H1 (cell line): ENCODE data around the gene CXCL3. TPM values are rescaled to one million over a fixed set of nuclear protein-coding genes. Genes with fewer than 3 reads are reported as not detected.

Experiments used
- CTCF ChIA-PET: fragments of 300-600 bp; sonication (Branson Sonifier 250); formaldehyde crosslinking; loops from one replicate; lab custom pipeline; 2021; ENCODE audit not compliant: partially characterized antibody; lab: Charles Lee
- POLR2A ChIA-PET: fragments of 300-600 bp; sonication (Branson Sonifier 250); formaldehyde crosslinking; loops from one replicate; lab custom pipeline; 2021; ENCODE audit warnings: inconsistent platforms; ENCODE audit not compliant: partially characterized antibody; lab: Charles Lee
- DNase-seq, 2 experiments: peaks; one replicate each; pipeline versions ENCODE4 v3.0.0 to v3.0.0-alpha.2; 2010 to 2022; ENCODE audit warnings: low spot score in 2 of 2, low read depth in 1 of 2, mixed read lengths in 1 of 2
- FAIRE-seq: peaks from 2 replicates; lab custom pipeline; 2011; peaks lifted over from hg19 to GRCh38; lab: Jason Lieb, UNC
- H2AFZ ChIP-seq: 2 replicates; pipeline ENCODE4 v1.8.1; 2012; ENCODE audit warnings: low read length, inconsistent platforms
- H2AK5ac ChIP-seq: 2 replicates; pipeline ENCODE4 v1.6.1; 2013; ENCODE audit warnings: low read depth, low read length
- H2BK120ac ChIP-seq: replicated peaks from 2 replicates; pipeline ENCODE3; 2013; ENCODE audit warnings: low read depth, low read length, inconsistent platforms
- H2BK12ac ChIP-seq: 2 replicates; pipeline ENCODE4 v1.6.1; 2013; ENCODE audit warnings: low read depth, low read length
- H2BK15ac ChIP-seq: 2 replicates; pipeline ENCODE4 v1.6.1; 2013; ENCODE audit warnings: low read length
- H2BK20ac ChIP-seq: 2 replicates; pipeline ENCODE4 v1.6.1; 2013; ENCODE audit warnings: low read length
- H2BK5ac ChIP-seq: 2 replicates; pipeline ENCODE4 v1.6.1; 2013; ENCODE audit warnings: low read depth, low read length
- H3K14ac ChIP-seq: 2 replicates; pipeline ENCODE4 v1.6.1; 2013; ENCODE audit warnings: inconsistent platforms; ENCODE audit not compliant: insufficient read length
- H3K18ac ChIP-seq: 2 replicates; pipeline ENCODE4 v1.6.1; 2013; ENCODE audit warnings: low read length; ENCODE audit errors: extremely low read depth
- H3K23ac ChIP-seq: 2 replicates; pipeline ENCODE4 v1.6.1; 2013; ENCODE audit warnings: inconsistent platforms; ENCODE audit not compliant: insufficient read length
- H3K23me2 ChIP-seq: 2 replicates; pipeline ENCODE4 v1.6.1; 2013; ENCODE audit warnings: low read depth, low read length
- H3K27ac ChIP-seq: 2 replicates; pipeline ENCODE4 v1.6.1; 2011; ENCODE audit warnings: low read depth, low read length, inconsistent platforms
- H3K27me3 ChIP-seq, 4 experiments: replicated peaks in 1 of 4; 1 replicate in 1 of 4; 2 replicates in 3 of 4; pipeline versions ENCODE4 v1.6.1 to v1.8.1; 2011 to 2013; ENCODE audit warnings: low read length in 3 of 4, mild to moderate bottlenecking in 3 of 4, inconsistent platforms in 2 of 4, mixed read lengths in 2 of 4, moderate library complexity in 1 of 4; ENCODE audit not compliant: control insufficient read depth in 3 of 4, insufficient read depth in 3 of 4; ENCODE audit errors: extremely low read depth in 1 of 4
- H3K36me3 ChIP-seq, 4 experiments: 2 replicates each; pipeline versions ENCODE4 v1.6.1 to v1.8.1; 2011 to 2013; ENCODE audit warnings: mild to moderate bottlenecking in 4 of 4, low read length in 3 of 4, moderate library complexity in 2 of 4, control low read depth in 1 of 4, inconsistent platforms in 1 of 4; ENCODE audit not compliant: insufficient read depth in 4 of 4, control insufficient read depth in 2 of 4
- H3K4ac ChIP-seq: replicated peaks from 2 replicates; pipeline ENCODE3; 2013; ENCODE audit warnings: low read length, low read depth, mixed read lengths, inconsistent platforms; ENCODE audit not compliant: insufficient read length
- H3K4me1 ChIP-seq, 4 experiments: replicated peaks in 1 of 4; 1 replicate in 1 of 4; 2 replicates in 3 of 4; pipeline versions ENCODE4 v1.6.1 to v1.8.1; 2011 to 2013; ENCODE audit warnings: low read length in 3 of 4, inconsistent platforms in 2 of 4, mixed read lengths in 1 of 4; ENCODE audit not compliant: insufficient read depth in 4 of 4, control insufficient read depth in 3 of 4
- H3K4me2 ChIP-seq, 2 experiments: 2 replicates each; pipeline versions ENCODE4 v1.6.1 to v1.8.1; 2011 to 2013; ENCODE audit warnings: low read depth in 2 of 2, low read length in 2 of 2, control low read depth in 1 of 2, inconsistent platforms in 1 of 2, mild to moderate bottlenecking in 1 of 2; ENCODE audit not compliant: insufficient read depth in 1 of 2
- H3K4me3 ChIP-seq, 4 experiments: fragments of 200-600, 300-600 bp in 1 of 4; sonication (generic), shearing (Covaris generic), sonication (Bioruptor Twin) in 1 of 4; 2 replicates each; pipeline versions ENCODE4 v1.5.1 to v1.8.1; 2011 to 2016; ENCODE audit warnings: low read length in 4 of 4, low read depth in 3 of 4, control low read depth in 2 of 4, inconsistent platforms in 2 of 4, mild to moderate bottlenecking in 2 of 4, mixed read lengths in 1 of 4, moderate library complexity in 1 of 4; ENCODE audit not compliant: insufficient read depth in 2 of 4; ENCODE audit errors: extremely low read depth in 1 of 4
- H3K56ac ChIP-seq: replicated peaks from 2 replicates; pipeline ENCODE3; 2013; ENCODE audit warnings: low read depth, mild to moderate bottlenecking, mixed read lengths, low read length, inconsistent platforms; ENCODE audit not compliant: insufficient read length
- H3K79me1 ChIP-seq: 2 replicates; pipeline ENCODE4 v1.6.1; 2013; ENCODE audit warnings: low read depth, low read length, control low read depth
- H3K79me2 ChIP-seq, 2 experiments: 2 replicates each; pipeline versions ENCODE4 v1.6.1 to v1.8.1; 2012 to 2013; ENCODE audit warnings: low read length in 2 of 2, mild to moderate bottlenecking in 2 of 2, inconsistent platforms in 1 of 2; ENCODE audit not compliant: insufficient read depth in 2 of 2, control insufficient read depth in 1 of 2
- H3K9ac ChIP-seq, 4 experiments: replicated peaks in 1 of 4; 1 replicate in 1 of 4; 2 replicates in 3 of 4; pipeline versions ENCODE4 v1.6.1 to v1.8.1; 2011 to 2013; ENCODE audit warnings: low read depth in 3 of 4, low read length in 3 of 4, control low read depth in 2 of 4, mild to moderate bottlenecking in 2 of 4, moderate library complexity in 2 of 4, inconsistent platforms in 1 of 4; ENCODE audit errors: extremely low read depth in 1 of 4
- H3K9me3 ChIP-seq, 2 experiments: 2 replicates each; pipeline versions ENCODE4 v1.6.1 to v1.8.1; 2012 to 2013; ENCODE audit warnings: mild to moderate bottlenecking in 2 of 2, moderate library complexity in 2 of 2, control low read depth in 1 of 2, inconsistent platforms in 1 of 2, low read depth in 1 of 2, low read length in 1 of 2, mixed read lengths in 1 of 2; ENCODE audit not compliant: insufficient read depth in 2 of 2
- H4K20me1 ChIP-seq, 2 experiments: replicated peaks in 1 of 2; 2 replicates each; pipeline versions ENCODE3 to v1.8.1; 2011 to 2013; ENCODE audit warnings: inconsistent platforms in 2 of 2, low read length in 2 of 2, mild to moderate bottlenecking in 1 of 2; ENCODE audit not compliant: insufficient read depth in 2 of 2, control insufficient read depth in 1 of 2
- H4K5ac ChIP-seq: 2 replicates; pipeline ENCODE4 v1.6.1; 2013; ENCODE audit warnings: low read length, low read depth, mixed read lengths, inconsistent platforms; ENCODE audit not compliant: insufficient read length
- H4K8ac ChIP-seq: 2 replicates; pipeline ENCODE4 v1.8.0; 2013; ENCODE audit warnings: mild to moderate bottlenecking, moderate library complexity, low read length, inconsistent platforms; ENCODE audit not compliant: insufficient read depth; ENCODE audit errors: extremely low read depth
- H4K91ac ChIP-seq: replicated peaks from 2 replicates; pipeline ENCODE3; 2013; ENCODE audit warnings: low read length, mixed read lengths, inconsistent platforms; ENCODE audit not compliant: insufficient read length
- BACH1 ChIP-seq: IDR thresholded peaks from 2 replicates; pipeline ENCODE4 v1.6.1; 2012; ENCODE audit warnings: low read length, improper control_type of control experiment
- BRCA1 ChIP-seq: IDR thresholded peaks from 2 replicates; pipeline ENCODE4 v1.6.1; 2012; ENCODE audit warnings: low read depth, low read length, improper control_type of control experiment
- EGR1 ChIP-seq: IDR thresholded peaks from 2 replicates; pipeline ENCODE4 v1.6.1; 2011; ENCODE audit warnings: low read depth, low read length, borderline replicate concordance
- KDM5A ChIP-seq: fragments of 200-600 bp; IDR thresholded peaks from 2 replicates; pipeline ENCODE4 v1.7.1; 2012; ENCODE audit warnings: mild to moderate bottlenecking, low read length, inconsistent platforms, mixed read lengths
- POLR2AphosphoS5 ChIP-seq: IDR thresholded peaks from 2 replicates; pipeline ENCODE4 v1.6.1; 2011; ENCODE audit warnings: low read depth, low read length
- POU5F1 ChIP-seq: IDR thresholded peaks from 2 replicates; pipeline ENCODE4 v1.6.1; 2011; ENCODE audit warnings: low read depth, mild to moderate bottlenecking, low read length, moderate library complexity
- RFX5 ChIP-seq: IDR thresholded peaks from 2 replicates; pipeline ENCODE4 v1.6.1; 2011; ENCODE audit warnings: low read depth, low read length, improper control_type of control experiment, borderline replicate concordance
- SAP30 ChIP-seq: fragments of 300-600 bp; sonication (generic); IDR thresholded peaks from 2 replicates; pipeline ENCODE4 v1.7.1; 2012; ENCODE audit warnings: low read length, moderate library complexity, mild to moderate bottlenecking, inconsistent platforms; ENCODE audit not compliant: insufficient read depth, insufficient replicate concordance
- SIRT6 ChIP-seq: IDR thresholded peaks from one replicate; pipeline ENCODE4 v1.7.1; 2012; ENCODE audit warnings: low read length, inconsistent platforms
- SIX5 ChIP-seq: IDR thresholded peaks from 2 replicates; pipeline ENCODE4 v1.6.1; 2011; ENCODE audit warnings: mild to moderate bottlenecking, low read depth, low read length
- SP1 ChIP-seq: IDR thresholded peaks from 2 replicates; pipeline ENCODE4 v1.6.1; 2011; ENCODE audit warnings: low read depth, low read length
- TAF7 ChIP-seq: optimal IDR thresholded peaks from 2 replicates; pipeline ENCODE3; 2011; ENCODE audit warnings: low read depth, mild to moderate bottlenecking, inconsistent platforms, low read length, moderate library complexity, borderline replicate concordance
- TBP ChIP-seq: IDR thresholded peaks from 2 replicates; pipeline ENCODE4 v1.6.1; 2011; ENCODE audit warnings: low read depth, low read length, improper control_type of control experiment
- USF2 ChIP-seq: IDR thresholded peaks from 2 replicates; pipeline ENCODE4 v1.6.1; 2011; ENCODE audit warnings: low read length, improper control_type of control experiment
- ZNF274 ChIP-seq: IDR thresholded peaks from 2 replicates; pipeline ENCODE4 v1.7.0; 2012; ENCODE audit warnings: low read length, borderline replicate concordance; ENCODE audit errors: extremely low read depth
- WGBS, 2 experiments: shearing (Covaris generic) in 1 of 2; methylation state at CpG; one replicate each; pipeline versions ENCODE4 v1.1.6 to v1.1.7; 2013 to 2015; ENCODE audit warnings: low lambda C conversion rate in 2 of 2, mixed read lengths in 2 of 2, inconsistent platforms in 1 of 2, low coverage in 1 of 2, missing lambda C conversion rate in 1 of 2; ENCODE audit not compliant: insufficient replicate concordance in 2 of 2, insufficient coverage in 1 of 2, insufficient read length in 1 of 2; ENCODE audit errors: extremely low coverage in 1 of 2, missing lambda C conversion rate in 1 of 2; 5-methylcytosine and 5-hydroxymethylcytosine counted together
- polyA plus RNA-seq, 7 experiments: library from polyadenylated mRNA; depleted of rRNA in 3 of 7; stranded (reverse) in 5 of 7; unstranded in 2 of 7; fragments of >200 nt in 5 of 7; fragments of 200-250 nt in 2 of 7; gene quantifications; 1 replicate in 5 of 7; 2 replicates in 1 of 7; 4 replicates in 1 of 7; pipeline versions ENCODE4 v1.2.1 to v1.2.3, GENCODE V29; 2011 to 2013; ENCODE audit warnings: missing spikeins in 2 of 7, mixed read lengths in 2 of 7
- total RNA-seq: library from RNA; stranded (reverse); fragmentation: NEBNext Ultra II Directional; extraction: Animal tissue kit (Norgen Biotek cat#: 25700); gene quantifications from 2 replicates; pipeline ENCODE4 v1.2.1, GENCODE V29; 2021

The CXCL3 gene
- total and polyA plus RNA-seq, 2 of the 8 experiments (the other 6 are each of a cell fraction or from before 2014, with no cell fraction given), result 3.1 to 5.2 TPM

GRCh38 chr4:74084984-74085383 lies 46.5 kb upstream of the CXCL3 start:
- no peaks in the 10 kb centered on the region for H3K23me2 ChIP-seq
- H3K9me3 ChIP-seq, result no peaks in the 10 kb centered on the region
- 0 out of 7 replicates have a peak, but pooled peaks cover 0 to 2% (median 0%) of the 10 kb centered on the region in 4 experiments for H3K4me1 ChIP-seq
- H3K23ac ChIP-seq, result no peak overlapping the region
- H2BK20ac ChIP-seq, result no peak overlapping the region
- H3K79me2 ChIP-seq, result no peaks in the 10 kb centered on the region
- no peaks in the 10 kb centered on the region for H3K27me3 ChIP-seq
- H3K9ac ChIP-seq, result no peak overlapping the region
- no peak overlapping the region for H3K4me2 ChIP-seq
- DNase-seq (no peak), FAIRE-seq (no peak)
- no peak overlapping the region for H2BK120ac ChIP-seq
- H3K4ac ChIP-seq, result no peak overlapping the region
- no peak overlapping the region for H3K56ac ChIP-seq
- no peak overlapping the region for H3K27ac ChIP-seq
- H3K79me1 ChIP-seq, result no peaks in the 10 kb centered on the region
- no peak overlapping the region for H2BK12ac ChIP-seq
- no peak overlapping the region for H4K91ac ChIP-seq
- H2AFZ ChIP-seq, result no peak overlapping the region
- H4K20me1 ChIP-seq, result no peaks in the 10 kb centered on the region
- no peaks in the 10 kb centered on the region for H3K36me3 ChIP-seq
- no peak overlapping the region for H2BK15ac ChIP-seq
- WGBS, 2 experiments, result 89% methylated on average over 4 of the region's 4 CpGs; no CpG with 5 or more reads in 1 of the 2 experiments
- H4K5ac ChIP-seq, result no peak overlapping the region
- ChIA-PET CTCF (interaction anchor here (0.6 to 0.8 kb wide), 2 partner anchors 30 to 150 kb away, joined by 3 to 4 read pairs; no protein-coding TSS in a partner anchor), POLR2A (no interaction called here)
- H3K14ac ChIP-seq, result no peak overlapping the region
- no peak overlapping the region for H3K4me3 ChIP-seq
- no peak overlapping the region for H2BK5ac ChIP-seq
- no peak overlapping the region for H4K8ac ChIP-seq
- no peak overlapping the region for H2AK5ac ChIP-seq
- no peak overlapping the region for H3K18ac ChIP-seq
- TF ChIP-seq POLR2AphosphoS5 (no peak), BACH1 (no peak), SAP30 (no peak), RFX5 (no peak), KDM5A (no peak), EGR1 (no peak), POU5F1 (no peak), ZNF274 (no peak), SP1 (no peak), BRCA1 (no peak), SIRT6 (no peak), SIX5 (no peak), TAF7 (no peak), USF2 (no peak), TBP (no peak)
